SK-N-SH (cell line): ENCODE data around the gene GPR6. TPM values are rescaled to one million over a fixed set of nuclear protein-coding genes. Genes with fewer than 3 reads are reported as not detected.

Source experiments
- CTCF ChIA-PET: fragments of 300-600, 350-600 bp; formaldehyde crosslinking; extraction: SDS; loops from one replicate; lab custom pipeline; 2021; lab: Yijun Ruan, JAX
- POLR2A ChIA-PET: fragments of 350-600 bp; sonication (Branson Sonifier 250); formaldehyde crosslinking; extraction: SDS; loops from one replicate; lab custom pipeline; 2020; ENCODE audit warnings: antibody characterized with exemption, inconsistent platforms; lab: Yijun Ruan, JAX
- DNase-seq: peaks from one replicate; pipeline ENCODE4 v3.0.0; 2012
- H2AFZ ChIP-seq: fragments of 200-600 bp; sonication (generic); 2 replicates; pipeline ENCODE4 v1.8.1; 2016; ENCODE audit warnings: antibody characterized with exemption, mild to moderate bottlenecking, low read depth
- H3F3A ChIP-seq: fragments of 200-600 bp; sonication (generic); replicated peaks from 2 replicates; pipeline ENCODE3; 2016; ENCODE audit warnings: antibody characterized with exemption, mild to moderate bottlenecking; ENCODE audit not compliant: insufficient read depth
- H3K27ac ChIP-seq, 2 experiments: fragments of 200-500 bp in 1 of 2; fragments of 200-600 bp in 1 of 2; sonication (Bioruptor generic) in 1 of 2; sonication (generic), shearing (Covaris generic) in 1 of 2; 2 replicates each; pipeline versions ENCODE4 v1.5.1 to v1.6.1; 2014 to 2016; ENCODE audit warnings: low read depth in 2 of 2, inconsistent platforms in 1 of 2, low read length in 1 of 2, mild to moderate bottlenecking in 1 of 2, mixed read lengths in 1 of 2
- H3K27me3 ChIP-seq: fragments of 200-600 bp; sonication (generic), shearing (Covaris generic); 2 replicates; pipeline ENCODE4 v1.6.1; 2016; ENCODE audit warnings: mixed run types; ENCODE audit not compliant: insufficient read depth
- H3K36me3 ChIP-seq, 2 experiments: fragments of 200-500 bp in 1 of 2; fragments of 200-600 bp in 1 of 2; sonication (Bioruptor generic) in 1 of 2; sonication (generic) in 1 of 2; replicated peaks in 1 of 2; 2 replicates each; pipeline versions ENCODE3 to v1.5.1; 2014 to 2016; ENCODE audit warnings: low read length in 1 of 2, mild to moderate bottlenecking in 1 of 2; ENCODE audit not compliant: insufficient read depth in 2 of 2, control insufficient read depth in 1 of 2
- H3K4me1 ChIP-seq, 2 experiments: fragments of 200-500 bp in 1 of 2; fragments of 200-600 bp in 1 of 2; sonication (Bioruptor generic) in 1 of 2; sonication (generic), shearing (Covaris generic) in 1 of 2; 2 replicates each; pipeline versions ENCODE4 v1.5.1 to v1.6.1; 2014 to 2016; ENCODE audit warnings: low read depth in 1 of 2, low read length in 1 of 2, mixed run types in 1 of 2; ENCODE audit not compliant: insufficient read depth in 2 of 2, control insufficient read depth in 1 of 2
- H3K4me2 ChIP-seq: fragments of 200-600 bp; sonication (generic), shearing (Covaris generic); 2 replicates; pipeline ENCODE4 v1.6.1; 2017; ENCODE audit warnings: mixed run types
- H3K4me3 ChIP-seq, 2 experiments: fragments of 200-500 bp in 1 of 2; fragments of 200-600 bp in 1 of 2; sonication (Bioruptor generic) in 1 of 2; sonication (generic), shearing (Covaris generic) in 1 of 2; 2 replicates each; pipeline versions ENCODE4 v1.5.1 to v1.8.1; 2014 to 2016; ENCODE audit warnings: low read depth in 2 of 2, inconsistent platforms in 1 of 2, low read length in 1 of 2, mild to moderate bottlenecking in 1 of 2, mixed read lengths in 1 of 2, moderate library complexity in 1 of 2
- H3K79me2 ChIP-seq: fragments of 200-600 bp; sonication (generic); 2 replicates; pipeline ENCODE4 v1.8.1; 2017; ENCODE audit warnings: mild to moderate bottlenecking; ENCODE audit not compliant: insufficient read depth
- H3K9ac ChIP-seq: fragments of 200-600 bp; sonication (generic); 2 replicates; pipeline ENCODE4 v1.6.1; 2017; ENCODE audit warnings: mixed run types
- H3K9me2 ChIP-seq: fragments of 200-600 bp; sonication (generic); 2 replicates; pipeline ENCODE4 v1.6.1; 2017; ENCODE audit warnings: mixed run types
- H3K9me3 ChIP-seq: fragments of 200-600 bp; sonication (generic); 2 replicates; pipeline ENCODE4 v1.6.1; 2017; ENCODE audit warnings: mixed run types, mild to moderate bottlenecking, moderate library complexity
- H4K20me1 ChIP-seq: fragments of 200-600 bp; sonication (generic); 2 replicates; pipeline ENCODE4 v1.6.1; 2017; ENCODE audit warnings: mild to moderate bottlenecking, mixed run types; ENCODE audit not compliant: insufficient read depth
- CHD2 ChIP-seq: fragments of 150-350 bp; IDR thresholded peaks from 2 replicates; pipeline ENCODE4 v1.6.1; 2018; ENCODE audit warnings: low read length; ENCODE audit not compliant: partially characterized antibody
- EZH2phosphoT487 ChIP-seq: fragments of 200-600 bp; sonication (generic); IDR thresholded peaks from 2 replicates; pipeline ENCODE4 v1.6.1; 2017; ENCODE audit warnings: low read depth, mixed run types, mild to moderate bottlenecking, antibody characterized with exemption, moderate library complexity, borderline replicate concordance
- FOSL2 ChIP-seq: IDR thresholded peaks from 2 replicates; pipeline ENCODE4 v1.4.0; 2012; ENCODE audit warnings: low read depth, mild to moderate bottlenecking, moderate library complexity, borderline replicate concordance
- FOXM1 ChIP-seq: IDR thresholded peaks from 2 replicates; pipeline ENCODE4 v1.4.0; 2012; ENCODE audit warnings: low read depth, mild to moderate bottlenecking
- GABPA ChIP-seq: IDR thresholded peaks from 2 replicates; pipeline ENCODE4 v1.4.0; 2012; ENCODE audit warnings: low read depth, mild to moderate bottlenecking
- JUND ChIP-seq: IDR thresholded peaks from 2 replicates; pipeline ENCODE4 v1.4.0; 2012
- MEF2A ChIP-seq: IDR thresholded peaks from 2 replicates; pipeline ENCODE4 v1.4.0; 2012; ENCODE audit warnings: low read depth, borderline replicate concordance
- MXI1 ChIP-seq: IDR thresholded peaks from 2 replicates; pipeline ENCODE4 v1.6.1; 2012; ENCODE audit warnings: mild to moderate bottlenecking, low read depth, low read length, improper control_type of control experiment
- NRF1 ChIP-seq: IDR thresholded peaks from 2 replicates; pipeline ENCODE4 v1.6.1; 2012; ENCODE audit warnings: low read depth, mild to moderate bottlenecking, low read length
- RCOR1 ChIP-seq: fragments of 150-350 bp; IDR thresholded peaks from 2 replicates; pipeline ENCODE4 v1.6.1; 2017; ENCODE audit warnings: antibody characterized with exemption, low read length
- RFX5 ChIP-seq: IDR thresholded peaks from 2 replicates; pipeline ENCODE4 v1.6.1; 2012; ENCODE audit warnings: mild to moderate bottlenecking, improper control_type of control experiment, low read length
- RXRA ChIP-seq: IDR thresholded peaks from 2 replicates; pipeline ENCODE4 v1.4.0; 2012; ENCODE audit warnings: low read depth, mild to moderate bottlenecking, borderline replicate concordance
- SIN3A ChIP-seq: IDR thresholded peaks from 2 replicates; pipeline ENCODE4 v1.6.1; 2012; ENCODE audit warnings: low read depth, mild to moderate bottlenecking, low read length, moderate library complexity, borderline replicate concordance
- TAF1 ChIP-seq: IDR thresholded peaks from 2 replicates; pipeline ENCODE4 v1.6.1; 2012; ENCODE audit warnings: low read depth, mild to moderate bottlenecking, low read length, moderate library complexity, borderline replicate concordance
- TCF12 ChIP-seq: IDR thresholded peaks from 2 replicates; pipeline ENCODE4 v1.4.0; 2012
- WGBS: methylation state at CpG from one replicate; pipeline ENCODE4 v1.1.6; 2017; ENCODE audit warnings: low lambda C conversion rate; 5-methylcytosine and 5-hydroxymethylcytosine counted together
- polyA plus RNA-seq, 3 experiments: library from polyadenylated mRNA; depleted of rRNA; stranded (reverse); fragments of >200 nt; gene quantifications; 2 replicates each; pipeline ENCODE4 v1.2.3, GENCODE V29; 2012
- TF ChIP-seq, protein P1 (sequence below): IDR thresholded peaks from 2 replicates; pipeline ENCODE4; 2012
- TF ChIP-seq, protein P2 (sequence below): IDR thresholded peaks from 2 replicates; pipeline ENCODE4 v1.6.1; 2012; ENCODE audit warnings: mild to moderate bottlenecking, low read depth, low read length, moderate library complexity
- TF ChIP-seq, protein P3 (sequence below): IDR thresholded peaks from 2 replicates; pipeline ENCODE4 v1.4.0; 2012; ENCODE audit warnings: low read depth, borderline replicate concordance
- TF ChIP-seq, protein P4 (sequence below): fragments of 150-350 bp; IDR thresholded peaks from 2 replicates; pipeline ENCODE4 v1.6.1; 2017; ENCODE audit warnings: antibody characterized with exemption, low read length, low read depth, borderline replicate concordance

The GPR6 gene
- polyA plus RNA-seq, 1 of the 3 experiments (the other 2 are of a cell fraction): not detected

DNA sequence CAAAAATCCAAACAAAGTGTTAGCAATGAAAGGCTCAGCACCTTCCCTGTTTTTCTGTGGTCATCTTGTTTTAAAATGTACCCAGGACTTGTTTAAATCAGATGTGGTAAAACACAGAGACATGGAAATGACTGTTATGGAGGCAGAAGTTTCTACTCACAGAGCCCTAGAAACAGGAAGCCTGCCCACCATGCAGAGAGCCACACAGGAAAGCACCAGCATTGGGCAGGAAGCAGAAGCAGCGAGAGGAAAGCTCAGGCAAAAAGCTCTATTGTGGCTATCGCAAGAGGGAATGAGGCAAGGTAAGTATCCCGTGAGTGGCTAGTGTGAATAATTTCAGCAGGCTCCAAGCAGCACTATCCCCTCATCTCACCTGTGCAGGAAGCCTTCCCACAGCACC, 42.8 kb downstream of the GPR6 start:
- Histone ChIP-seq H3K27ac (no peak overlapping the region), H3K4me2 (no peak overlapping the region), H3K36me3 (no peaks in the 10 kb centered on the region), H3K4me1 (no peaks in the 10 kb centered on the region), H3F3A (no peaks in the 10 kb centered on the region), H3K27me3 (no peaks in the 10 kb centered on the region; the same call in 1 of the 2 replicates), H3K9me2 (no peaks in the 10 kb centered on the region), H4K20me1 (no peaks in the 10 kb centered on the region), H3K9me3 (no peaks in the 10 kb centered on the region; the same call in 1 of the 2 replicates), H3K79me2 (no peaks in the 10 kb centered on the region), H3K4me3 (no peak overlapping the region), H2AFZ (no peak overlapping the region), H3K9ac (no peak overlapping the region)
- 57% methylated on average over 3 of the region's 3 CpGs for WGBS
- POLR2A ChIA-PET: no interaction called here
- CTCF ChIA-PET: no interaction called here
- TF ChIP-seq SIN3A: no peak
- TF ChIP-seq GABPA: no peak
- TF ChIP-seq TCF12: no peak
- no peak for TF ChIP-seq RCOR1
- TF ChIP-seq, protein P1, sequence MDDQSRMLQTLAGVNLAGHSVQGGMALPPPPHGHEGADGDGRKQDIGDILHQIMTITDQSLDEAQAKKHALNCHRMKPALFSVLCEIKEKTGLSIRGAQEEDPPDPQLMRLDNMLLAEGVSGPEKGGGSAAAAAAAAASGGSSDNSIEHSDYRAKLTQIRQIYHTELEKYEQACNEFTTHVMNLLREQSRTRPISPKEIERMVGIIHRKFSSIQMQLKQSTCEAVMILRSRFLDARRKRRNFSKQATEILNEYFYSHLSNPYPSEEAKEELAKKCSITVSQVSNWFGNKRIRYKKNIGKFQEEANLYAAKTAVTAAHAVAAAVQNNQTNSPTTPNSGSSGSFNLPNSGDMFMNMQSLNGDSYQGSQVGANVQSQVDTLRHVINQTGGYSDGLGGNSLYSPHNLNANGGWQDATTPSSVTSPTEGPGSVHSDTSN: no peak
- no peak for TF ChIP-seq RXRA
- TF ChIP-seq FOSL2: no peak
- TF ChIP-seq TAF1: no peak
- TF ChIP-seq MEF2A: no peak
- TF ChIP-seq, protein P2, sequence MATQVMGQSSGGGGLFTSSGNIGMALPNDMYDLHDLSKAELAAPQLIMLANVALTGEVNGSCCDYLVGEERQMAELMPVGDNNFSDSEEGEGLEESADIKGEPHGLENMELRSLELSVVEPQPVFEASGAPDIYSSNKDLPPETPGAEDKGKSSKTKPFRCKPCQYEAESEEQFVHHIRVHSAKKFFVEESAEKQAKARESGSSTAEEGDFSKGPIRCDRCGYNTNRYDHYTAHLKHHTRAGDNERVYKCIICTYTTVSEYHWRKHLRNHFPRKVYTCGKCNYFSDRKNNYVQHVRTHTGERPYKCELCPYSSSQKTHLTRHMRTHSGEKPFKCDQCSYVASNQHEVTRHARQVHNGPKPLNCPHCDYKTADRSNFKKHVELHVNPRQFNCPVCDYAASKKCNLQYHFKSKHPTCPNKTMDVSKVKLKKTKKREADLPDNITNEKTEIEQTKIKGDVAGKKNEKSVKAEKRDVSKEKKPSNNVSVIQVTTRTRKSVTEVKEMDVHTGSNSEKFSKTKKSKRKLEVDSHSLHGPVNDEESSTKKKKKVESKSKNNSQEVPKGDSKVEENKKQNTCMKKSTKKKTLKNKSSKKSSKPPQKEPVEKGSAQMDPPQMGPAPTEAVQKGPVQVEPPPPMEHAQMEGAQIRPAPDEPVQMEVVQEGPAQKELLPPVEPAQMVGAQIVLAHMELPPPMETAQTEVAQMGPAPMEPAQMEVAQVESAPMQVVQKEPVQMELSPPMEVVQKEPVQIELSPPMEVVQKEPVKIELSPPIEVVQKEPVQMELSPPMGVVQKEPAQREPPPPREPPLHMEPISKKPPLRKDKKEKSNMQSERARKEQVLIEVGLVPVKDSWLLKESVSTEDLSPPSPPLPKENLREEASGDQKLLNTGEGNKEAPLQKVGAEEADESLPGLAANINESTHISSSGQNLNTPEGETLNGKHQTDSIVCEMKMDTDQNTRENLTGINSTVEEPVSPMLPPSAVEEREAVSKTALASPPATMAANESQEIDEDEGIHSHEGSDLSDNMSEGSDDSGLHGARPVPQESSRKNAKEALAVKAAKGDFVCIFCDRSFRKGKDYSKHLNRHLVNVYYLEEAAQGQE: no peak
- no peak for TF ChIP-seq CHD2
- TF ChIP-seq, protein P3, sequence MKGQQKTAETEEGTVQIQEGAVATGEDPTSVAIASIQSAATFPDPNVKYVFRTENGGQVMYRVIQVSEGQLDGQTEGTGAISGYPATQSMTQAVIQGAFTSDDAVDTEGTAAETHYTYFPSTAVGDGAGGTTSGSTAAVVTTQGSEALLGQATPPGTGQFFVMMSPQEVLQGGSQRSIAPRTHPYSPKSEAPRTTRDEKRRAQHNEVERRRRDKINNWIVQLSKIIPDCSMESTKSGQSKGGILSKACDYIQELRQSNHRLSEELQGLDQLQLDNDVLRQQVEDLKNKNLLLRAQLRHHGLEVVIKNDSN: no peak
- no peak for TF ChIP-seq FOXM1
- TF ChIP-seq RFX5: no peak
- no peak for TF ChIP-seq JUND
- TF ChIP-seq, protein P4, sequence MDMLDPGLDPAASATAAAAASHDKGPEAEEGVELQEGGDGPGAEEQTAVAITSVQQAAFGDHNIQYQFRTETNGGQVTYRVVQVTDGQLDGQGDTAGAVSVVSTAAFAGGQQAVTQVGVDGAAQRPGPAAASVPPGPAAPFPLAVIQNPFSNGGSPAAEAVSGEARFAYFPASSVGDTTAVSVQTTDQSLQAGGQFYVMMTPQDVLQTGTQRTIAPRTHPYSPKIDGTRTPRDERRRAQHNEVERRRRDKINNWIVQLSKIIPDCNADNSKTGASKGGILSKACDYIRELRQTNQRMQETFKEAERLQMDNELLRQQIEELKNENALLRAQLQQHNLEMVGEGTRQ: no peak
- TF ChIP-seq NRF1: no peak
- TF ChIP-seq EZH2phosphoT487: no peak
- TF ChIP-seq MXI1: no peak
- DNase-seq: no peak
